ENCODE measurements around the gene MAPT. TPM values are rescaled to one million over a fixed set of nuclear protein-coding genes. Genes with fewer than 3 reads are reported as not detected.

The MAPT gene
- total RNA-seq, 6 experiments from 2014 or later = 0.11 to 0.43 (median 0.26) TPM

DNA sequence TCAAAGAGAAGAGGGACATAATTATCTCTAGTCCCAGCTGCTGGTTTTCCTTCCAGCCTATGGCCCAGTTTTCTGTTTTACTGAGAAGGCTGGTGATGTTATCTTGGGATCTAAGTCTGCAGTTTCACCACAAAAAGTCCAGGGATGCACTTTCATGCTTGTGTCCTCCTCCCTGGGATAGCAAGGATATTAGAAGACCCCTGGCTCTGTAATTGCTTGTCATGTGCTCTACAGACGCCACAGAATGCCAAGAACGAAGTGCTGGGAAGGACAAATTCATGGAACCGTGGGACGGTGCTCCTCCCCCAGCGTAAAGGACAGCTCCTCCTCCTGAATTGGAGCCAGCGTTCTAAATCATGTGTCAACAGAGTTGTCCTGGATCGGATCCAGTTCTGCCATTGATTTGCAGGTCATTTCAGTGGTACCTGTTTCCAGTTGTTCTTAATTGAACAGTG is 8.6 kb downstream of the MAPT start:
- H3K27ac Mint-ChIP-seq = no peak overlapping the region
- H3K36me3 Mint-ChIP-seq (ENCODE audit: low read depth) = no peaks in the 10 kb centered on the region
- no peak overlapping the region for H3K4me3 Mint-ChIP-seq
- peaks cover 47% of the 10 kb centered on the region for H3K27me3 Mint-ChIP-seq (ENCODE audit: insufficient read depth)
- DNase-seq = no peak
- H3K4me1 Mint-ChIP-seq (ENCODE audit: low read depth) = no peaks in the 10 kb centered on the region
- no peaks in the 10 kb centered on the region for H3K9me3 Mint-ChIP-seq
- TF ChIP-seq, protein P1, sequence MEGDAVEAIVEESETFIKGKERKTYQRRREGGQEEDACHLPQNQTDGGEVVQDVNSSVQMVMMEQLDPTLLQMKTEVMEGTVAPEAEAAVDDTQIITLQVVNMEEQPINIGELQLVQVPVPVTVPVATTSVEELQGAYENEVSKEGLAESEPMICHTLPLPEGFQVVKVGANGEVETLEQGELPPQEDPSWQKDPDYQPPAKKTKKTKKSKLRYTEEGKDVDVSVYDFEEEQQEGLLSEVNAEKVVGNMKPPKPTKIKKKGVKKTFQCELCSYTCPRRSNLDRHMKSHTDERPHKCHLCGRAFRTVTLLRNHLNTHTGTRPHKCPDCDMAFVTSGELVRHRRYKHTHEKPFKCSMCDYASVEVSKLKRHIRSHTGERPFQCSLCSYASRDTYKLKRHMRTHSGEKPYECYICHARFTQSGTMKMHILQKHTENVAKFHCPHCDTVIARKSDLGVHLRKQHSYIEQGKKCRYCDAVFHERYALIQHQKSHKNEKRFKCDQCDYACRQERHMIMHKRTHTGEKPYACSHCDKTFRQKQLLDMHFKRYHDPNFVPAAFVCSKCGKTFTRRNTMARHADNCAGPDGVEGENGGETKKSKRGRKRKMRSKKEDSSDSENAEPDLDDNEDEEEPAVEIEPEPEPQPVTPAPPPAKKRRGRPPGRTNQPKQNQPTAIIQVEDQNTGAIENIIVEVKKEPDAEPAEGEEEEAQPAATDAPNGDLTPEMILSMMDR (IDR thresholded peaks at IDR 0.05) = no peak

DNA sequence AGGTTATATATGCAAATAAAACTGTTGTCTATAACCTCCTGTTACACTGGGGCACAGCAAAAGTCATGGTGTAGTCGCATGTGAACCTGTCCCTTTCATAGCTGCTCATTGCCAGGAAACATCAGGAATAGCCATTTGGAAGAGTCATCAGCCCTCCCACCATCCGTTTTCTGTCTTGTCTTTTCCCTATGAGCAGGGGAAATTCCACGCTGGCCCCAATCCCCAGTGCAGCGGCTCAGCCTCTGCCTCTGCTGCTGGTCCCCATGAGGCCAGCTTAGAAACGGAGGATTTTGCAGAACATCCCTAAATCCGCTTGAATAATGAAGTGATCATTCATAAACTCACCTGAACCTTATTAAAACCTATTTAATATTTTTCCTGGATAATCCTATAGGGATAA is 10.5 kb downstream of the MAPT start:
- DNase-seq = no peak
- Mint-ChIP-seq H3K36me3 (ENCODE audit: low read depth) (no peaks in the 10 kb centered on the region), H3K27me3 (ENCODE audit: insufficient read depth) (peaks cover 42% of the 10 kb centered on the region), H3K9me3 (no peaks in the 10 kb centered on the region), H3K27ac (no peak overlapping the region), H3K4me1 (ENCODE audit: low read depth) (no peaks in the 10 kb centered on the region), H3K4me3 (no peak overlapping the region)
- TF ChIP-seq, protein P1 (IDR thresholded peaks at IDR 0.05) = no peak

DNA sequence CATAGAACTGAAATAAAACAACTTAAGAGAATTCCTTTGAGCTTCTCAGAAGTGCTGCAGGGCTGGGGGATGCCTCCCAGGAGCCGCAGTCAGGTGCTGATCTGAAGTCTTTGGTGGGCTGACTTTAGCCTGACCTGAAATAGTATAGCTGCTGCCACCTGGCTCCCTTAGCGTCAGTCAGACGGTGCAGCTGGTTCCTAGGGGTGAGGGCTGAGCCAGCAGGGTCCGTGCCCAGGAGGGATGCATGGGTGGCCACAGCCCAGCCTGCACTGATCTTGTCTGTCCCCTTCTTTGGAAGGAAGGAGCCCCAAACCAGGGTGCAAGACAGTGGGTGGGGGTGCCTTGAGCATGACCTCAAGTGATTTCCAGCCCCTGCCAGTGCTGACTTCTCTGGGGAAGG is 11.5 kb downstream of the MAPT start:
- DNase-seq = no peak
- no peaks in the 10 kb centered on the region for H3K36me3 Mint-ChIP-seq (ENCODE audit: low read depth)
- no peaks in the 10 kb centered on the region for H3K4me1 Mint-ChIP-seq (ENCODE audit: low read depth)
- peaks cover 44% of the 10 kb centered on the region for H3K27me3 Mint-ChIP-seq (ENCODE audit: insufficient read depth)
- H3K9me3 Mint-ChIP-seq = no peaks in the 10 kb centered on the region
- H3K4me3 Mint-ChIP-seq = no peak overlapping the region
- no peak overlapping the region for H3K27ac Mint-ChIP-seq
- TF ChIP-seq, protein P1 (IDR thresholded peaks at IDR 0.05) = no peak

DNA sequence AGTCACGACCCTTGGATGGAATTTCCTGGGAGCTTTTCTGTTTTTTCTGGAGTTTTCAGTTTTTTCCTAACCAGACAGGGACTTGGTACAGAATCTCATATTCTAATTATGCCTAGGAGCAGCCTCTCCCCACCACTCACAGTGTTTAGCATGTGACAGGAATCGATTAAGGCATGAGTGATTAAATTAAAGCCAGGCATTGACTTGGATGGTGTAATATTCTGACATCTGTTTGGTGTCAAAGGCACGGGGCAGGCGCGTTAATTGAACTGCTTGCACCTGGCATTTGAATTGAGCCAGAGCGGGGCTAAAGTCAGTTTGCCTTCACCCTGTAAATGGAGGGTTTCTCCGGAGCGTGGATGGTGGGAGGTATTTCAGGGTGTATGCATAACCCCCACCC is 11.9 kb downstream of the MAPT start:
- DNase-seq = no peak
- Mint-ChIP-seq H3K36me3 (ENCODE audit: low read depth) (no peaks in the 10 kb centered on the region), H3K4me1 (ENCODE audit: low read depth) (no peaks in the 10 kb centered on the region), H3K9me3 (no peaks in the 10 kb centered on the region), H3K4me3 (no peak overlapping the region), H3K27ac (no peak overlapping the region), H3K27me3 (ENCODE audit: insufficient read depth) (peaks cover 43% of the 10 kb centered on the region)
- TF ChIP-seq, protein P1 (IDR thresholded peaks at IDR 0.05) = no peak

DNA sequence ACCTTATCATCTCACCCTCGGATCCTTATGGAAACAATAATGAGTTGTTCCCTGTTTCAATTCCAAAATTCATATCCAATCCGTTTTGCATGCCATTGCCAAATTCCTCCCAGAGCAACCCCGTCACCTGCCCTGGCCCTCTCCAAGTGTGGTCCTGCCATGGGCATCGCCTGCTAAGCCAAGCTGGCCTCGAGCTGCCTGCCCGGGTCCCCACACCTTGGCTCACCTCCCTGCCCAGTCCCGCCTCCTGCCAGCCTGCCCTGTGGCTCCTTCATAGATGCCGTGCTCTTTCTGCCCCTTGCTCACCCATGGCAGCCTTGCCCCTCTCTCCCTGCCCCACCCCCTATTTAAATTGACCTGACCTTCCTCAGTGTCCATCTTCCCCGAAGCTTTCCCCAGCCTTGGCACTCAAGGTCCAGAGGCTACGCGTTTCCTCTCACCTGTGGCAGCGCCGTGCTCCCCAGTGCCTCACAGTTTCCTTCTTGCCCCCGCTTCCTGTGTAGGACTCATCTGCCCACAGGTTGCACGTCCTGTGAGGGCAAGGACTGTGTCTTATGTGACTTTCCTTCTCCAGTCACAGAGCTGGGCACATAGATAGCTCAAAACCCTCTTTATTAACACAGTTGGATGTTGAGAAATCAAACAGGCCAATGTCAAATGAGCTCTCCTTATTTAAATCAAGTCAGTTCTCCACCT is 12.7 kb downstream of the MAPT start:
- Mint-ChIP-seq H3K27me3 (ENCODE audit: insufficient read depth) (peaks cover 44% of the 10 kb centered on the region), H3K9me3 (peaks cover 3% of the 10 kb centered on the region), H3K27ac (no peak overlapping the region), H3K4me1 (ENCODE audit: low read depth) (no peaks in the 10 kb centered on the region), H3K4me3 (no peak overlapping the region), H3K36me3 (ENCODE audit: low read depth) (0 out of 2 replicates have a peak, but pooled peaks cover 2% of the 10 kb centered on the region)
- TF ChIP-seq, protein P1 (IDR thresholded peaks at IDR 0.05) = no peak
- DNase-seq = no peak
